BE2C (cell line): Measurements from ENCODE around the gene ERCC4.

Experiments
- DNase-seq: peaks from one replicate; pipeline ENCODE4 v3.0.0-alpha.2; 2020
- H3K27me3 ChIP-seq: fragments of 250-450 bp; sonication (Bioruptor Pico); 2 replicates; pipeline ENCODE4 v1.5.1; 2020; ENCODE audit warnings: mild to moderate bottlenecking
- H3K36me3 ChIP-seq: fragments of 250-450 bp; sonication (Bioruptor Pico); 2 replicates; pipeline ENCODE4 v1.5.1; 2020; ENCODE audit warnings: mild to moderate bottlenecking
- H3K4me1 ChIP-seq: fragments of 250-450 bp; sonication (Bioruptor Pico); 2 replicates; pipeline ENCODE4 v1.5.1; 2020
- H3K4me3 ChIP-seq: 2 replicates; pipeline ENCODE4 v1.5.1; 2011; ENCODE audit warnings: low read depth, low read length
- H3K9me3 ChIP-seq: fragments of 250-450 bp; sonication (Bioruptor Pico); 2 replicates; pipeline ENCODE4 v1.5.1; 2020
- TF ChIP-seq, protein P1 (sequence below): IDR thresholded peaks from 2 replicates; pipeline ENCODE4 v1.5.1; 2012; ENCODE audit warnings: mild to moderate bottlenecking, low read depth, low read length

Gene ERCC4

DNA sequence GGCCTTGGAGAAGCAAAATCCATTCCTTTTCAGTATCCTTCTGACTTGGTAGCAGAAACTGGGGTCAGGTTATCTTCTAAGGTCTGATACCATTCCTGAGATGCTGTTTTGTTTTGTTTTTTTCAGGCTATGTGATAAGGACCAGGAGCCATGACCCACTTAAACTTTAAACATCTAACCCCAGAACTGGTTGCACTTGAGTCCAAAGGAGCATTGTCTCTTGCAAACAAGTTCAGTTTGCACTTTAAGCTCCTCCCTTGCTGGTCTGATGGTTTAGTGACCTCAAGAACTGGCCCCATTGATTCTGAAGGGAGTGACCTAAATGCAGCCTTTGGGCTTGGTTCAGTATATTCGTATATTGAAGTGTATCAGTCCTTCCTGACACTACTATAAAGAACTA is 75.2 kb downstream of the ERCC4 start:
- no peaks in the 10 kb centered on the region for H3K9me3 ChIP-seq
- no peaks in the 10 kb centered on the region for H3K27me3 ChIP-seq
- H3K4me1 ChIP-seq: no peaks in the 10 kb centered on the region; the same call in none of the 2 replicates
- H3K4me3 ChIP-seq: no peak overlapping the region
- TF ChIP-seq, protein P1, sequence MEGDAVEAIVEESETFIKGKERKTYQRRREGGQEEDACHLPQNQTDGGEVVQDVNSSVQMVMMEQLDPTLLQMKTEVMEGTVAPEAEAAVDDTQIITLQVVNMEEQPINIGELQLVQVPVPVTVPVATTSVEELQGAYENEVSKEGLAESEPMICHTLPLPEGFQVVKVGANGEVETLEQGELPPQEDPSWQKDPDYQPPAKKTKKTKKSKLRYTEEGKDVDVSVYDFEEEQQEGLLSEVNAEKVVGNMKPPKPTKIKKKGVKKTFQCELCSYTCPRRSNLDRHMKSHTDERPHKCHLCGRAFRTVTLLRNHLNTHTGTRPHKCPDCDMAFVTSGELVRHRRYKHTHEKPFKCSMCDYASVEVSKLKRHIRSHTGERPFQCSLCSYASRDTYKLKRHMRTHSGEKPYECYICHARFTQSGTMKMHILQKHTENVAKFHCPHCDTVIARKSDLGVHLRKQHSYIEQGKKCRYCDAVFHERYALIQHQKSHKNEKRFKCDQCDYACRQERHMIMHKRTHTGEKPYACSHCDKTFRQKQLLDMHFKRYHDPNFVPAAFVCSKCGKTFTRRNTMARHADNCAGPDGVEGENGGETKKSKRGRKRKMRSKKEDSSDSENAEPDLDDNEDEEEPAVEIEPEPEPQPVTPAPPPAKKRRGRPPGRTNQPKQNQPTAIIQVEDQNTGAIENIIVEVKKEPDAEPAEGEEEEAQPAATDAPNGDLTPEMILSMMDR: no peak
- H3K36me3 ChIP-seq: no peaks in the 10 kb centered on the region
- no peak for DNase-seq

DNA sequence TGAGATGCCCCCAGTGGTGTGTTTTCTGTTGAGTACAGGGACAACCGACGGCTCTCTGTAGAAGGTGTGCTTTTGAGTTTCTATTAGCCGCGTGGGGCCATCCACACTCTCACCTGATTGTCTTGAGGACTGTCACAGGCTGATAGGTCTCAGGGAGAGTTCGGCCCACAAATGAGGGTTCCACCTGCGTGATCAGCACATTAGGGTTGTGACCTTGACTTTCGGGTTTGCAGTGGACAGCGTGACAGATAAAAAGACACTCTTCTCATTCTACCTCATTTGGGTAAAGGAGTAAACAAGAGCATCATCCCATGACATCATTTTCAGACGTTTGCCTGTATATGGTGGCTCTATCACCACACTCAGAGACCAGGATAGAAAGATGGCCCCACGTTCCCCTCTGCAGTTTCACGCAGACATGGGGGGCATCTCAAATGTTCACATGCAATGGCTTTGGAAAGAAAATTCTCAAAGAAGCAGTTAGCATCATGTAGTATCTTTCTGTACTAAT is 76.9 kb downstream of the ERCC4 start:
- Histone ChIP-seq H3K4me1 (no peaks in the 10 kb centered on the region; the same call in none of the 2 replicates), H3K4me3 (no peak overlapping the region)

DNA sequence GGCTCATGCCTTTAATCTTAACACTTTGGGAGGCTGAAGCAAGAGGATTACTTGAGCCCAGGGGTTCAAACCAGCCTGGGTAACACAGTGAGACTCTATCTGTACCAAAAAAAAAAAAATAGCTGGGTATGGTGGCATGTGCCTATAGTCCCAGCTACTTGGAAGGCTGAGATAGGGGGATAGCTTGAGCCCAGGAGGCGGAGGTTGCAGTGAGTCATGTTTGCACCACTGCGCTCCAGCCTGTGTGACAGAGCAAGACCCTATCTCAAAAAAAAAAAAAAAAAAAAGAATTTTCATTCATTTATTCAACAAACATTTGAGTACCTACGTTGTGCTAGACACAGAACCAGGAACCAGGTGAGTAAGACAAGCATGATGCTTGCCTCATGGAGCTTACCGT is 77.6 kb downstream of the ERCC4 start:
- Histone ChIP-seq H3K27me3 (no peaks in the 10 kb centered on the region), H3K9me3 (no peaks in the 10 kb centered on the region), H3K36me3 (no peaks in the 10 kb centered on the region), H3K4me1 (peaks cover 1% of the 10 kb centered on the region), H3K4me3 (no peak overlapping the region)
- DNase-seq: no peak
- TF ChIP-seq, protein P1: no peak

More for the DNA sequence above, 76.9 kb downstream of the ERCC4 start:
- no peaks in the 10 kb centered on the region for H3K27me3 ChIP-seq
- no peaks in the 10 kb centered on the region for H3K36me3 ChIP-seq
- H3K9me3 ChIP-seq: no peaks in the 10 kb centered on the region
- TF ChIP-seq, protein P1: no peak
- DNase-seq: no peak

DNA sequence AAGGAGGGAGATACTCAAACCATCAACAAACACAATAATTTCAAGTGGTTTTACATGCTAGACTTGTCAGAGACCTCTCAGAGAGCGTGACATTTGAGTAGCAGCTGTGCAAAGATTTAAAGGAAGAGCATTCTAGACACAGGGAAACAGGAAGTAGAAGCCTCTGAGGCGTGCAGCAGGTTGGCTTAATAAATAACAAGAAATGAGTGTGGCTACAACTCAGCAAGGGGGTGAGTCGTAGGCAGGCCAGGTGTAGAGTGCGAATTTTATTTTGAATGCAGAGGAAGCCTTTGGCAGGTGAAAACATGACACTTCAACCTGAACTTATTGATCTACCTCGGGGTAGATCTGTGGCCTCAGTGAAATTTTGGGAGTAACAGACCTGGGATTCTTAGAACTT is 78.0 kb downstream of the ERCC4 start:
- no peak for DNase-seq
- no peaks in the 10 kb centered on the region for H3K36me3 ChIP-seq
- H3K9me3 ChIP-seq: no peaks in the 10 kb centered on the region
- no peaks in the 10 kb centered on the region for H3K27me3 ChIP-seq
- H3K4me1 ChIP-seq: peaks cover 6% of the 10 kb centered on the region
- H3K4me3 ChIP-seq: no peak overlapping the region
- TF ChIP-seq, protein P1: no peak

DNA sequence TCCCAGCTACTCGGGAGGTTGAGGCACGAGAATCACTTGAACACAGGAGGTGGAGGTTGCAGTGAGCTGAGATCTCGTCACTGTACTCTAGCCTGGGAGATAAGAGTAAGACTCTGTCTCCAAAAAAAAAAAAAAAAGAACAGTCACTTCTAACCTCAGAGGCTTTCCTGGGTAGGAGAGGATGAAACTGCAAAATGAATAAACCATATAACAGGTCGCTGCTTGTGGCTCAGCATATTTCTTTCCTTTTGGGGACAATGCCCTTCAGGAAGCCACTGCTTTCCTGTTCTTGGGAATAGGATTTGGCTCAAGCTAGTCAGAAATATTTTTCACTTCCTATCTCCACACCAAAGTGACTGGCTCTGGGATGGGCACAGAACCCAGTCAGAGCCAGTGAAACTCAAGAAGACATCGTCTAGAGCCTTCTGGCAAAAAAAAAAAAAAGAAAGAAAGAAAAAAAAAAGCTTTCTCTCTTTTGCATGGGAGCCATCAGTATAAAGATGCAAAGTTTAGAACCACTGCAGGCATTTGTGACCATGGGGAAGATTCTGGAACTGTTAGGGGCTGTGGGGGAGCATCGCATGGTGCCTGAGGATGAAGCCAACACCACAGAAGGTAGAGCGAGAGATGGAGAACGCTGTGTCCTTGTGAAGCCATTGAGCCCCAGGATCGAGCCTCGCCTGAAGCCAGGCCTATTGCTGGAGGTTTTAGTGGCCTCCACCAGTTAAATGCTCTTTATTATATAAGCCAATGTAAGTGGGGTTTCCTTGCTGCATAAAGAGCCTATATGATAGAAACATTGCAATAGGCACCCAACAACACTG is 79.3 kb downstream of the ERCC4 start:
- H3K4me1 ChIP-seq: peaks cover 9% of the 10 kb centered on the region
- H3K27me3 ChIP-seq: no peaks in the 10 kb centered on the region
- TF ChIP-seq, protein P1: no peak
- DNase-seq: no peak
- H3K4me3 ChIP-seq: no peak overlapping the region
- no peaks in the 10 kb centered on the region for H3K36me3 ChIP-seq
- H3K9me3 ChIP-seq: no peaks in the 10 kb centered on the region

DNA sequence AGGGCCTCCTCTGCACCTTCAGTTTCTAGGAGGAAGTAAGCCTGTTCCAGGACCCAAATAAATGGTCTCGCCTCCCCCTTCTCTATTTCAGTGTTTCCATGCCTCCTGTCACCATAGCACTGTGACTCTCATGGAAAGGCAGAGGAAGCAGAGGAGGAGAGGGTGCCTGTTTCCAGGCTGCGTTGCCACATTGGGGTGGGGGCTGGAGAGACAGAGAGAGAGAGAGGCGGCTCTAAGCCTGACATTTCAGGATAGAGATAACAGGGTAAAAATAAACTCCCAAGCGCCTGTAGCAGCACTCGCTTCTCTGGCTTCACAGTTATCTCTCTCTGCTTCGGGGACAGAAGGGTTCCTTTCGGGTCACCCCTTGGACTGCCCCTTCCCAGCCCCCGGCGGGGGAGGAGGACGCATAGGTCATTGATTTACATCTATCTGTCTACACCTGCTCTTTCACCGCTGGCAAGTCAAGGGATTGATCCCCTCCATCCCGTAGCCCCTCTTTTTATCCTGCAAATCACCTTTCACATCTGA is 80.0 kb downstream of the ERCC4 start:
- no peak for DNase-seq
- H3K9me3 ChIP-seq: no peaks in the 10 kb centered on the region
- H3K4me1 ChIP-seq: peaks cover 9% of the 10 kb centered on the region
- no peak overlapping the region for H3K4me3 ChIP-seq
- H3K36me3 ChIP-seq: no peaks in the 10 kb centered on the region
- no peaks in the 10 kb centered on the region for H3K27me3 ChIP-seq
- TF ChIP-seq, protein P1: no peak
